Testis (tissue), 2 donors: Measurements from ENCODE around the gene SLC39A5.

ENCODE experiments used
- POLR2A ChIP-seq: fragments of 450-650 bp; IDR thresholded peaks from one replicate; pipeline ENCODE4 v1.6.1; 2017; ENCODE audit warnings: antibody characterized with exemption, mild to moderate bottlenecking, moderate library complexity
- TF ChIP-seq, protein P1 (sequence below), 3 experiments: fragments of 450-650 bp in 2 of 3; fragments of 200-600 bp in 1 of 3; sonication (generic) in 1 of 3; IDR thresholded peaks; one replicate each; pipeline ENCODE4 v1.5.1; 2016 to 2019; ENCODE audit warnings: antibody characterized with exemption in 3 of 3, mild to moderate bottlenecking in 2 of 3, moderate library complexity in 1 of 3

GRCh38 chr12:56260921-56261320, 31.1 kb downstream of the SLC39A5 start:
- TF ChIP-seq, protein P1, sequence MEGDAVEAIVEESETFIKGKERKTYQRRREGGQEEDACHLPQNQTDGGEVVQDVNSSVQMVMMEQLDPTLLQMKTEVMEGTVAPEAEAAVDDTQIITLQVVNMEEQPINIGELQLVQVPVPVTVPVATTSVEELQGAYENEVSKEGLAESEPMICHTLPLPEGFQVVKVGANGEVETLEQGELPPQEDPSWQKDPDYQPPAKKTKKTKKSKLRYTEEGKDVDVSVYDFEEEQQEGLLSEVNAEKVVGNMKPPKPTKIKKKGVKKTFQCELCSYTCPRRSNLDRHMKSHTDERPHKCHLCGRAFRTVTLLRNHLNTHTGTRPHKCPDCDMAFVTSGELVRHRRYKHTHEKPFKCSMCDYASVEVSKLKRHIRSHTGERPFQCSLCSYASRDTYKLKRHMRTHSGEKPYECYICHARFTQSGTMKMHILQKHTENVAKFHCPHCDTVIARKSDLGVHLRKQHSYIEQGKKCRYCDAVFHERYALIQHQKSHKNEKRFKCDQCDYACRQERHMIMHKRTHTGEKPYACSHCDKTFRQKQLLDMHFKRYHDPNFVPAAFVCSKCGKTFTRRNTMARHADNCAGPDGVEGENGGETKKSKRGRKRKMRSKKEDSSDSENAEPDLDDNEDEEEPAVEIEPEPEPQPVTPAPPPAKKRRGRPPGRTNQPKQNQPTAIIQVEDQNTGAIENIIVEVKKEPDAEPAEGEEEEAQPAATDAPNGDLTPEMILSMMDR (IDR thresholded peaks at IDR 0.05), result no peak
- no peak for TF ChIP-seq POLR2A
